GM06990 (cell line): ENCODE data around the gene MAP3K8.
A peak's percentile ranks its signal among the peaks of the same experiment; 100 is the strongest.

Source experiments
- DNase-seq: peaks from one replicate; pipeline ENCODE4 v3.0.0-alpha.2; 2011; ENCODE audit not compliant: insufficient read length; ENCODE audit errors: extremely low read depth
- H3K27me3 ChIP-seq: replicated peaks from 2 replicates; pipeline ENCODE4 v1.6.0; 2011; ENCODE audit warnings: low read length; ENCODE audit not compliant: control insufficient read depth, insufficient read depth
- H3K36me3 ChIP-seq: 2 replicates; pipeline ENCODE4 v1.5.1; 2011; ENCODE audit warnings: low read length; ENCODE audit not compliant: control insufficient read depth, insufficient read depth
- H3K4me3 ChIP-seq: replicated peaks from 2 replicates; pipeline ENCODE4 v1.5.1; 2011; ENCODE audit warnings: low read depth, mild to moderate bottlenecking, control low read depth, low read length
- CTCF ChIP-seq: IDR thresholded peaks from 2 replicates; pipeline ENCODE4 v1.5.1; 2011; ENCODE audit warnings: low read length, control low read depth, mild to moderate bottlenecking, inconsistent platforms; ENCODE audit not compliant: insufficient read depth, poor library complexity, severe bottlenecking

Gene MAP3K8

GRCh38 chr10:30502266-30503060, 68.5 kb downstream of the MAP3K8 start:
- DNase-seq = peak; percentile 64
- H3K4me3 ChIP-seq = peak overlapping the region; percentile 34
- H3K27me3 ChIP-seq = no peaks in the 10 kb centered on the region
- no peaks in the 10 kb centered on the region for H3K36me3 ChIP-seq
- no peak for TF ChIP-seq CTCF

GRCh38 chr10:30503700-30504266, 69.8 kb downstream of the MAP3K8 start:
- H3K36me3 ChIP-seq = no peaks in the 10 kb centered on the region
- H3K4me3 ChIP-seq = no peak overlapping the region
- no peaks in the 10 kb centered on the region for H3K27me3 ChIP-seq
- no peak for TF ChIP-seq CTCF
- no peak for DNase-seq

GRCh38 chr10:30505543-30506298, 71.7 kb downstream of the MAP3K8 start:
- H3K27me3 ChIP-seq = no peaks in the 10 kb centered on the region
- H3K36me3 ChIP-seq = no peaks in the 10 kb centered on the region
- no peak for DNase-seq
- TF ChIP-seq CTCF = no peak
- no peak overlapping the region for H3K4me3 ChIP-seq

GRCh38 chr10:30509508-30509907, 75.5 kb downstream of the MAP3K8 start:
- H3K4me3 ChIP-seq = no peak overlapping the region
- no peaks in the 10 kb centered on the region for H3K36me3 ChIP-seq
- no peak for TF ChIP-seq CTCF
- H3K27me3 ChIP-seq = no peaks in the 10 kb centered on the region
- DNase-seq = no peak

- no peaks in the 10 kb centered on the region for H3K27me3 ChIP-seq
- DNase-seq = peak; percentile 66
Observed at GRCh38 chr10:30510184-30510931, 76.4 kb downstream of the MAP3K8 start.

More at GRCh38 chr10:30510184-30510931, 76.4 kb downstream of the MAP3K8 start:
- H3K4me3 ChIP-seq = no peak overlapping the region
- no peak for TF ChIP-seq CTCF
- no peaks in the 10 kb centered on the region for H3K36me3 ChIP-seq
